Measurements from ENCODE around the gene DMXL2.
"Not testable (repeated sequence)": the region's sequence is repeated elsewhere in the genome, so short reads cannot be mapped to it uniquely, and the experiment has no call there.

DMXL2 gene

DNA sequence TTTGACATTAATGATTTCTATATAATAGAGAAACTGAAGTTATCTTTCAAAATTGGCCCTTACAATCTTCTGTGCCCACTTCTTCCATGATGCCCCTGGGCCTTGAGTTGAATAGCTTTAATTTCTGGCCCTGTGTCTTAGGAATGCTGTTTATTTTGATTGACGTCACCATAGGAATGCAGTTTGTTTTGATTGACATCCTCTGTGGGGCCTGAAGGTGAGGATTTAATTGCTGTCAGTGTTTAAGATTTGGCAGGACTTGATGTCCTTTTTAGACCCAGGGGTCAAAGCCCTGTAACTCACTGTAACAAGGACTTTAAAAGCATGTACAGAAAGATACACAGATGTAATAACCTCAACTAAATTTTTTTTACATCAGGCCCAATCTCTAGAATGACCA is 197.8 kb downstream of the DMXL2 start:
- in situ Hi-C loops (cut with HindIII; ENCODE audit: low sequenced_read_pairs) = no loop called here

DNA sequence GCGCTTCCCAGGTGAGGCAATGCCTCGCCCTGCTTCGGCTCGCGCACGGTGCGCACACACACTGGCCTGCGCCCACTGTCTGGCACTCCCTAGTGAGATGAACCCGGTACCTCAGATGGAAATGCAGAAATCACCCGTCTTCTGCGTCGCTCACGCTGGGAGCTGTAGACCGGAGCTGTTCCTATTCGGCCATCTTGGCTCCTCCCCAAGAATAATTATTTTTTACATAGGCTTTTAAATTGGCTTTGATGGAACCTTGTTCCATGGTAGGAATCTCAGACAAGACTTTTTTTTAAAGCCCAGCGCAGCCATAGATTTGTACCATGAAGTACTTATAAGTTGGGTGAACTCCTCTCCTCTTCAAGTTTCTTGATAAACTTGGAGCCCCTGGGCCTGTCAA is 199.5 kb downstream of the DMXL2 start:
- in situ Hi-C loops (cut with HindIII; ENCODE audit: low sequenced_read_pairs) = not testable (repeated sequence)

DNA sequence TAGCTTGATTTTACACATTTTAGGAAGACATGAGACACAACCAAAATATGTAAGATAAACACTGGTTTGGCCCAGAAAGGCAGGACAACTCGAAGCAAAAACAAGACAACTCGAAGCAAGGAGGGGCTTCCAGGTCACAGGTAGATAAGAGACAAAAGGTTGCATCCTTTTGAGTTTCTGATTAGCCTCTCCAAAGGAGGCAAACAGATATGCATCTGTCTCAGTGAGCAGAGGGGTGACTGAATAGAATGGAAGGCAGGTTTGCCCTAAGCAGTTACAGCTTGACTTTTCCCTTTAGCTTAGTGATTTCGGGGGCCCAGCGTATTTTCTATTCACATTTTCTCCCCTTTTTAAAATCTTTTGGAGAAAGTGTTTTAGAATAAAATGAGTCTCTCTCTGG is 206.4 kb downstream of the DMXL2 start:
- in situ Hi-C loops (cut with HindIII; ENCODE audit: low sequenced_read_pairs) = no loop called here

DNA sequence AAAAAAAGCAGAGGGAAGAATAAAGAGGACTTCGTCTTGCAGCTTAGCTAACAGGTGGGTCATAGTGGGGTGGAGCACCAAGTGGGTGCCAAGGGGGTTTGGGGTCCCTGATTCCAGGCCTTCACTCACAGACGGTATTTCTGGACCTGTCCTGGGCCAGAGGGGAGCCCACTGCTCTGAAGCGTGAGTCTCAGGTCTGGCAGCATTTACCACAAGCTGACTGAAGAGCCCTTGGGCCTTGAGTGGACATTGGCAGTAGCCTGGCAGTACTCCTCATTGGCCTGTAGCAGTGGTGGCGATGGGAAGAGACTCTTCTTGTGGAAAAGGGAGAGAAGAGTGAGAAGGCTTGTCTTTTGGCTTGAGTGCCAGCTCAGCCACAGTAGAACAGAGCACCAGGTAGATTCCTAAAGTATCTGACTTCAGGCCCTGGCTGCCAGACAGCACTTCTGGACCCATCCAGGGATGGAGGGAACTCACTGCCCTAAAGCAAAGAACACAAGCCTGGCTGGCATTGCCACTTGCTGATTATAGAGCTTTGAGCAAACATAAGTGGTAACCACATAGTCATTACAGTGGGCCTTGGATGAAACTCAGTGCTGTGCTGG is 208.2 kb downstream of the DMXL2 start:
- in situ Hi-C loops (cut with HindIII; ENCODE audit: low sequenced_read_pairs) = no loop called here

DNA sequence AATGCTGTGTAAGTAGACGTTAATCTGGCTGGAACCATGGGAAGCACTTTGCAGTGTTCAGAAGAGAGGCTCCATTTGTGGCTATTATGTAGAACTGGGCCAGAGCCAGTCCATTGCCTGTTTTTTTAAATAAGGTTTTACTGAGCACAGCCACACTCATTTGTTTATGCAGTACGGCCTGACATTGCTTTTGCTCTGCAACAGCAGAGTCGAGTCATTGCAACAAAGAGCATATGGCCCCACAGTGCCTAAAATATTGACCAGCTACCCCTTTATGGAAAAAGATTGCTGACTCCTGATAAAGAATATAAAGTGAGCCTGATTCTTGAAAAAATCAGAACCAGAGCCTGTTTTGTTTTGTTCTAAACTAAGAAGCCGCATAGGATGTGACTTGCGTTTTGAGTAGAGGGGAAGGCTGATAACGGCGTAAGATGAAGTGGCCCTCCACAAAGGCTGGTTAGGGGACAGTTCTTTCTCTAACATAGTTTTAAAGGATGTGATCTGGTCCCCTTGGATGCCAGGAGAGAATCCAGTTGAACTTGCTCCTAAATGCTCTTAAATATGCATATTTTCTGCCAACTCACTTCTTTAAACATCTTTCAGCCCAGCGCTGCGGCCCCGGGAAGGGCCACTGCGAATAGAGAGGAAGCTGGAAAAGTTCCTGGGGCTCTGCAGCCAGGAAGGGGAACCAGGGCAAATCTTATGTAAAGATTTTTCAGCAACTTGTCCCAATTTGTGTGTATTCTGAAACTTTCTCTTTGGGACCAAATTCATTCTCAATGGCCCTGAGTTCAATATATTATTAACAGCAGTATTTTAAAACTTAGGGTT is 216.7 kb downstream of the DMXL2 start:
- in situ Hi-C loops (cut with HindIII; ENCODE audit: low sequenced_read_pairs) = no loop called here

DNA sequence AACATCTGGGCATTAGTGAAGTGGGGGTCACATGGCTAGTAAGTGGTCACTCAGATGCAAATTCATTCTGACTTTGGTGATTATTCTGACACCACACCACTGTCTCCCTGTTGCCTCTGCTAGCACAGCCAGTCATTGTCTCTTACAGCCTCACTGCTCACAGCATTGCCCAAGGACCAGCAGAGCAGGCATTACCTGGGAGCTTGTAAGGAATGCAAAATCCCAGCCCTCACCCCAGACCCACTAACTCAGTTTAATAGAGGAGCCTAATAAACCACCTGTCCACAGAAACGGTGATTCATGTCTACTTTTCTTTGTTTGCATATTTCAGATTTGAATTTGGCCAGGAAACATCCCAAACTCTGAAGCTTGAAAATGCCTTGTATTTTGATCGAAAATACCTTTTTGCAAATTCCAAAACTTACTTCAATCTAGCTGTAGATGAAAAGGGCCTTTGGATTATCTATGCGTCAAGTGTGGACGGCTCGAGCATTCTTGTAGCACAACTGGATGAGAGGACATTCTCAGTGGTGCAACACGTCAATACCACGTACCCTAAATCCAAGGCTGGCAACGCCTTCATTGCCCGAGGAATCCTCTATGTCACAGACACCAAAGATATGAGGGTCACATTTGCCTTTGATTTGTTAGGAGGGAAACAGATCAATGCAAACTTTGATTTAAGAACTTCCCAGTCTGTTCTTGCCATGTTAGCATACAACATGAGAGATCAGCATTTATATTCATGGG is 218.4 kb downstream of the DMXL2 start:
- in situ Hi-C loops (cut with HindIII; ENCODE audit: low sequenced_read_pairs) = no loop called here

DNA sequence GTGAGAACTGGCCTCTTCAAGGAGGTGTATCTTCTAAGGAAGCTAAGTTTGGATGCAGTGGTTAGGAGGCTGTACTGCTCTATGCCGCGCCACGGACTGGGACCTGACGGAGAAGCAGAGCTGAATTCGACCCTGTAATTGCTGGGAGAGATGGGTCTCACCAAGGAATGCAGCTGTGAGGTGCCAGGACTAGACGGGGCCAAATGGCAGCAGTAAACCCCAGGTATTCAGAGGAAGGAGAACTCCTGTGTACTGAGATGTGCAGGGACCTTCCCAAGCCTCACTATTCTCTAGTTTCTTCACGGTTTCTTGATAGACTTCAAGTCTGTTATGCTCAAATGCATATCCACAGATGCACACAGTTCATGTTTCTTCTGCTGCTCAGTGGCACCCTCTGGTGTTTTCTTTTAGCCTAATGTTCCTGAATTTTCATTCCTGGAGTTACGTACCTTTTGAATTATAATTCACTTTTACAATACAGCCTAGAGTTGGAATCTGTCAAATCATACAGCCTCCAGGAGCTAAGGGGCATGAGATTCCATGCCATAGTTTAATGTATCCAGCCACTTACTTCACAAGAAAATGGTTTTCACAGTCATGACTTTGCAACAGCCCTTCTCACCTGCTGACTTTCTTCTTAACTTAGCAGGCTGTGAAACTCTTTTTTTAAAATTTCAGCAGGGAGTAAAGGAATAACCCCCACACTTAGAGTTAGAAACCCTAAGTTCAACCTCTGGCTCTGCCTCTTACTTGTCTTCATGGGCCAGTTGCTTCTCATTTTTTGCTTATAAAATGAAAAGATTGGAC is 219.3 kb downstream of the DMXL2 start:
- in situ Hi-C loops (cut with HindIII; ENCODE audit: low sequenced_read_pairs) = no loop called here

DNA sequence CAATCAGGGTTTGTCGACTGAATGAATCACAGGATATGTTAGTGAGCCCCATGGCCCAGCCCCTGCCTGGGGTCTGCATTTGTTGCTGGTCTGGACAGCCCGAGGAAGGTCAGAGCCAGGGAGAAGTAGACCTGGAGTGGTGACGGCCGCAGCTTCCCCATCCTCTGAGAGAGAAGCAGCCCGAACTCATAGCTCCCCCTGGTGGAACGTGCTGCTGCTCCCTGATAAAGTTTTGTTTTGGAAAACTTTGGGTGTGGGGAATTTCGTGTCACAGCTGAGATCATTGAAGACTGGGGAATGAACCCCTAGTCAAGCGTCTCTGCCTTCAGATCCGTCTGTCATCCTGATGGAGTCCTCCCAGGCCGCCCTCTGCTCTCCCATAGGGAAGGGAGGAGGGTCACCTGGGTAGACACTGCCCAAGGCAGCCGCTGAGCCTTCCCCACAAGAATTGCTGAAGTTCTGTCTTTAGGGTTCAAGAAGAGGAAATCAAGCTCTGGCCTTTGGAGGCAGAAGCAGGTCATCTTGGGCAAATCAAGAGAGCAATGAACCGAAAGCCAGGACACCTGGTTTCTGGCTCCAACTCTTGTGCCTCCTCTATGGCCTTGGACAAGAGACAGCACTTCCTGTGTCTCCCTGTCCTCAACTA is 220.6 kb downstream of the DMXL2 start:
- in situ Hi-C loops (cut with HindIII; ENCODE audit: low sequenced_read_pairs) = no loop called here

DNA sequence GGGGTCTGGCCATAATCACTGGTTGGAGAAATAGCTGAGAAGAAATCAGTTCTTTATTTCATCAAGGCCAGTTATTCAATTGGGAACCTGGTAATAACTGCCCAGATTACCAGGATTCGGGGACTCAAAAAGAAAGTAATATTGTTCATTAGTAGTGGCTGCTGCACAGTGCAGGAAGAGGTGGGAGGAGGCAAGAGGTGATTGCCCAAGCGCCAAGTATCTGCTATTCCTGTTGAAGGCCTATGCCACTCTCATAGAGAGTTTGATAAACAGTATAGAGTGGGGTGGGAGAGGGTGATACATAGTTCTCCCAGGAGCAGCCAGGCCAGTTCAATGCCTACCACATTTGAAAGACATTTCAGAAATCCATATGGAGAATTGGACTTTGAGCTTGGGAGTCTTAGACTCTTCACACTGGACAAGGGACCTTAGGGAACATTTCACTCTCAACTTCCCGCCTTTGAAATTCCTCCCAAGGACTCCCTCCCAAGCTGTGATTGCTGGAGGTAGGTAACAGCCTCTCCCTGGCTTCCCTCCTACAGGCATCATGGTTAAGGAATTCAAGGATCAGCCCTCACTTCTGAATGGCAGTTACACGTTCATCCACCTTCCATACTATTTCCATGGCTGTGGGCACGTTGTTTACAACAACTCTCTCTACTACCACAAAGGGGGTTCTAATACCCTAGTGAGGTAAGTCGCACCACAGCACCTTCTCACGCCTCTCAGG is 221.4 kb downstream of the DMXL2 start:
- in situ Hi-C loops (cut with HindIII; ENCODE audit: low sequenced_read_pairs) = no loop called here

DNA sequence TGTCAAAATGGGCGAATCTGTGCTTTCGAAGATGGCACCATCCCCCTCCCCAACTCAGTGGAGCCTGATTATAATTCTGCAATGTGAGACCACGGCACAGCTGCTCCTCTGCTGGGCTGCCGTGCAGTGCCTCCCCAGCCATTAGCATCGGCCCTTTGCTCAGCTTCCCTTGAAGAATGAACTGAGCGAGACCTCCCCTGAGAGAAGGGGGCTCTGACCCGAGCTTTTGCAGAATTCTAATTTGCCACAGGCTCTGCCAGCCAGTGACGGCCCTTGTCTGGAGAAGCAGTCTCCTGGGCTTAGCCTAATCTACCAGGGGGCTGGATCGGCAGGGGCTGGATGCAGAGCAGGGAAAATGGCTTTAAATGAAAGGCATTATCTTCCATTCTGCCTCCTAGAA is 223.9 kb downstream of the DMXL2 start:
- in situ Hi-C loops (cut with HindIII; ENCODE audit: low sequenced_read_pairs) = no loop called here

Data from DLD1 (cell line).